GM12891 (cell line): ENCODE measurements around the gene LAMA2.

Experiments used
- DNase-seq: peaks from one replicate; pipeline ENCODE4 v3.0.0; 2011; ENCODE audit warnings: low spot score; ENCODE audit not compliant: insufficient read length
- FAIRE-seq: peaks from 2 replicates; lab custom pipeline; 2011; peaks lifted over from hg19 to GRCh38; lab: Jason Lieb, UNC
- PAX5 ChIP-seq: IDR thresholded peaks from 2 replicates; pipeline ENCODE4 v1.6.1; 2011; ENCODE audit warnings: low read length, moderate library complexity, mild to moderate bottlenecking; ENCODE audit not compliant: insufficient read depth, severe bottlenecking
- POLR2A ChIP-seq: IDR thresholded peaks from 2 replicates; pipeline ENCODE4 v1.6.1; 2011; ENCODE audit warnings: low read depth, low read length, control low read depth
- POLR2AphosphoS5 ChIP-seq: IDR thresholded peaks from 2 replicates; pipeline ENCODE4 v1.6.1; 2011; ENCODE audit warnings: low read depth, low read length, control low read depth
- POU2F2 ChIP-seq: IDR thresholded peaks from 2 replicates; pipeline ENCODE4 v1.6.1; 2011; ENCODE audit warnings: low read depth, mild to moderate bottlenecking, control low read depth, low read length, moderate library complexity
- SPI1 ChIP-seq: IDR thresholded peaks from 2 replicates; pipeline ENCODE4 v1.6.1; 2011; ENCODE audit warnings: low read depth, low read length, control low read depth
- TAF1 ChIP-seq: IDR thresholded peaks from 2 replicates; pipeline ENCODE4 v1.6.1; 2011; ENCODE audit warnings: low read depth, low read length, control low read depth

The LAMA2 gene

GRCh38 chr6:129181001-129181400 is 298.1 kb downstream of the LAMA2 start:
- no peak for DNase-seq

DNA sequence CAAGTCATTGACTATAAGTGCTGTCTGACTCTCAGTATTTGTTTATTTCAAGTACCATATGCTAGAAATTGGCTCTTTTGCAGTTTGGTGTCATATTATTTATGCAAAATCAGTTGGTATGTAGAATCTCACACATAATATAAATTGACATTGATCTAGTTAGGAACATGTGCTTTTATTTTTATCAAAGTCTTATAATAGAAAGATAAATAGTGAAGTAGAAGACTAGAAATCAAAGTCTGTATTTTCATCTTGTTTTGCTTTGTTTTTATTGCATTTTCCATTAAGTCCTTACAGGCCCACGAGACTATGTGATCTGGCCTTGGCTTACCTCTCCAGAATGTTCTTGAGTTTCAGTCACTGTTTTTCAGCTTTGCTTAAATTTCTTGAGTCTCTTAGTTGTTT is 300.3 kb downstream of the LAMA2 start:
- FAIRE-seq (no peak), DNase-seq (no peak)
- TF ChIP-seq PAX5 (no peak), SPI1 (no peak), POLR2A (no peak), TAF1 (no peak), POLR2AphosphoS5 (no peak), POU2F2 (no peak)

More at GRCh38 chr6:129181001-129181400, 298.1 kb downstream of the LAMA2 start:
- FAIRE-seq: no peak
- no peak for TF ChIP-seq POLR2AphosphoS5
- TF ChIP-seq TAF1: no peak
- TF ChIP-seq POU2F2: no peak
- TF ChIP-seq PAX5: no peak
- no peak for TF ChIP-seq SPI1
- no peak for TF ChIP-seq POLR2A

DNA sequence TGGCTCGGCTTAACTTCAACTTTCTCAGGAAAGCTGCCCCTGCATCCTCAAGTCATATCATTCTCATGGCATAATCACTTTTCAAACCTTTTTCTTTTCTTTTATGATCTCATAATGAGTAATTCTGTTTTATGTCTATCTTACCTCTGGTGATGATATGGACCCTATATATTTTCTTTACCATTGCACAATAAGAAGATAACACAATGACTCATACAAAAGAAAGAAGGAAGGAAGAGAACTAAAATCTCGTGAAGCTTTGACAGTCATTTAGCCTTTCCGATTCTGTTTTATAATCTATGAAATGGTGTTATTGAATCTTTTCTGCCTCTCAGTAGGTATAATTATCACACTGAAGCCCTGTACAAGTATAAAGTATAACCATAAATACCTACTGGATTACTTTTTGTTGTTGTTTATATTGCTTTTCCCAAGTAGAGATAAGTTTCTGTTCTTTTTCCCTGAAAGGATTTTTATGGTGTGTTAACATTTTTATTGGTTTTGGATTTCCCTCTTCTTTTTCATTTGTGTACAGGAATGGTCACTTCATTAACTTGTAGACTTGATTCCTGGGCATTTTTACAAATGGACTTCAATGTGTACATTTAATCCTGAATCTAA is 300.9 kb downstream of the LAMA2 start:
- TF ChIP-seq SPI1: no peak
- TF ChIP-seq PAX5: no peak
- TF ChIP-seq POU2F2: no peak
- TF ChIP-seq TAF1: no peak
- no peak for TF ChIP-seq POLR2A
- no peak for TF ChIP-seq POLR2AphosphoS5
- FAIRE-seq (no peak), DNase-seq (no peak)

DNA sequence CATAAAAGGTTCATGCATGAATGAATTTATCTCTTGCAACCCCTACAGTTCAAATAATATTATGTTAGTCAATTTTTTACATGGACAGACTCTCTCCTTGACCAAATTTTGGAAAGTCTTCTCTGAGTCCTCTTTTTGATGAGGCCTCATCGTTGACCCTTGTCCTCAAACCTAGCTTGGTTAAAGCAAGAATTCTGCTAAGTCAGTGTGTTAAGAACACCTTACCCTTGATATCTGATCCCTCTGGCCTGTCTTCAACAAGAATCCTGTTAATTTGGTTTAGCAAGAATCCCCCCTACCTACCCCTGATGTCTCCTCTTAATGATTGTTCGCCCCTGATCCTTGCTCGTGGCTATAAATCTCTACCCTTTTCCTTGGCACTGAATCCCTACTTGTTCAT is 301.4 kb downstream of the LAMA2 start:
- no peak for FAIRE-seq
- DNase-seq: no peak
- TF ChIP-seq POLR2AphosphoS5: no peak
- TF ChIP-seq POU2F2: no peak

- TF ChIP-seq PAX5 (no peak), SPI1 (no peak), TAF1 (no peak), POLR2AphosphoS5 (no peak), POLR2A (no peak), POU2F2 (no peak)
- DNase-seq (no peak), FAIRE-seq (no peak)
Measured at GRCh38 chr6:129184808-129185366, 301.9 kb downstream of the LAMA2 start.

DNA sequence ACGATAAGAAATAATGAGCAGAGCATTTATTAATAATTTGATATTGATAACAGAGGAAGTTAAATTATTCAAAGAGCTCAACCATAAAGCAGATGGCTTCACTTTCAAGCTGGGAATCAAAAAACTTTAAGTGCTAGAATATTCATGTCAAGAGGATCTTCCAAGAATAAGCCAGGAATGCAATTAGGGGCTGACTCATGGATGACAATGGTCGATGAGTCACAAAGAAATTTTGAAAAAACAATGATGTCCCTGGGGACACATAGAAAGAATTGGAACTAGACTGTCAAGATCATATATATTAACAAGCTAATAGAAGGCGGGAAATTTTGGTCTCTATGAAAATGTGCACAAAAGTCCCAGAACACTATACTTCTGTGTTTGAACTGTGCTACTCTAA is 304.1 kb downstream of the LAMA2 start:
- TF ChIP-seq TAF1 (no peak), POLR2AphosphoS5 (no peak), SPI1 (no peak), POU2F2 (no peak), PAX5 (no peak), POLR2A (no peak)
- no peak for DNase-seq
- no peak for FAIRE-seq

GRCh38 chr6:129188306-129188705 is 305.4 kb downstream of the LAMA2 start:
- FAIRE-seq (no peak), DNase-seq (no peak)
- no peak for TF ChIP-seq TAF1
- TF ChIP-seq POU2F2: no peak
- TF ChIP-seq SPI1: no peak
- no peak for TF ChIP-seq PAX5
- TF ChIP-seq POLR2A: no peak
- no peak for TF ChIP-seq POLR2AphosphoS5

GRCh38 chr6:129188795-129189194 is 305.9 kb downstream of the LAMA2 start:
- no peak for FAIRE-seq
- no peak for DNase-seq
- TF ChIP-seq PAX5 (no peak), TAF1 (no peak), SPI1 (no peak), POLR2AphosphoS5 (no peak), POLR2A (no peak), POU2F2 (no peak)

- FAIRE-seq (no peak), DNase-seq (no peak)
- TF ChIP-seq POLR2AphosphoS5 (no peak), PAX5 (no peak), TAF1 (no peak), SPI1 (no peak), POLR2A (no peak), POU2F2 (no peak)
Measured at GRCh38 chr6:129189266-129189665, 306.3 kb downstream of the LAMA2 start.
